Left ventricle myocardium superior (tissue), 1 donor: ENCODE measurements around the gene INSC. TPM values are rescaled to one million over a fixed set of nuclear protein-coding genes. Genes with fewer than 3 reads are reported as not detected.

Experiments
- ATAC-seq: fragments of 200-7000 bp; cut with Tn5 transposase; one replicate; pipeline ENCODE4 v1.9.1; 2020; ENCODE audit warnings: mild to moderate bottlenecking, moderate library complexity
- DNase-seq: peaks from one replicate; pipeline ENCODE4 v3.0.0-alpha.2; 2020
- intact Hi-C: fragments of 100-400 bp; cut with micrococcal nuclease; formaldehyde crosslinking; loops from one replicate; pipeline ENCODE4 v1.11.0; 2022
- total RNA-seq: library from RNA; stranded (reverse); fragmentation: NEBNext Ultra II Directional; extraction: Animal tissue kit (Norgen Biotek cat#: 25700); gene quantifications from one replicate; pipeline ENCODE4 v1.2.1, GENCODE V29; 2021
- donor health status: DM: no; HTN: yes; CAD: no; lungs with severe emphysema.

Gene INSC
- total RNA-seq, 1 donor from 2014 or later, result 0.40 TPM

GRCh38 chr11:15141381-15141780 lies 26.7 kb downstream of the INSC start:
- intact Hi-C loops, result no loop called here
- DNase-seq (no peak), ATAC-seq (no peak)

- DNase-seq (no peak), ATAC-seq (no peak)
- intact Hi-C loops, result no loop called here
Measured at GRCh38 chr11:15142838-15143237, 28.1 kb downstream of the INSC start.

- DNase-seq (no peak), ATAC-seq (no peak)
- intact Hi-C loops, result no loop called here
Measured at GRCh38 chr11:15143855-15144254, 29.1 kb downstream of the INSC start.

- no peak for ATAC-seq
- DNase-seq, result no peak
- intact Hi-C loops, result no loop called here
Measured at GRCh38 chr11:15144347-15144746, 29.6 kb downstream of the INSC start.

GRCh38 chr11:15145151-15145550 lies 30.4 kb downstream of the INSC start:
- intact Hi-C loops, result no loop called here
- ATAC-seq, result no peak
- no peak for DNase-seq

- ATAC-seq, result no peak
- no peak for DNase-seq
Measured at GRCh38 chr11:15145615-15146014, 30.9 kb downstream of the INSC start.

GRCh38 chr11:15146271-15147003 lies 31.7 kb downstream of the INSC start:
- ATAC-seq (peak; percentile 40), DNase-seq (no peak)
- intact Hi-C loops, result no loop called here

More at GRCh38 chr11:15145615-15146014, 30.9 kb downstream of the INSC start:
- intact Hi-C loops, result no loop called here

GRCh38 chr11:15148169-15148568 lies 33.4 kb downstream of the INSC start:
- intact Hi-C loops, result no loop called here
- DNase-seq (no peak), ATAC-seq (no peak)

- intact Hi-C loops, result no loop called here
- ATAC-seq (no peak), DNase-seq (no peak)
Measured at GRCh38 chr11:15149050-15149449, 34.3 kb downstream of the INSC start.

GRCh38 chr11:15150507-15150906 lies 35.8 kb downstream of the INSC start:
- DNase-seq, result no peak
- intact Hi-C loops, result no loop called here
- ATAC-seq, result no peak

GRCh38 chr11:15153231-15153630 lies 38.5 kb downstream of the INSC start:
- no peak for ATAC-seq
- DNase-seq, result no peak
- intact Hi-C loops, result no loop called here

GRCh38 chr11:15157181-15157580 lies 42.5 kb downstream of the INSC start:
- no peak for DNase-seq
- ATAC-seq, result no peak
- intact Hi-C loops, result no loop called here

- ATAC-seq (no peak), DNase-seq (no peak)
- intact Hi-C loops, result no loop called here
Measured at GRCh38 chr11:15157606-15158137, 42.9 kb downstream of the INSC start.

GRCh38 chr11:15158351-15159015 lies 43.8 kb downstream of the INSC start:
- ATAC-seq, result no peak
- intact Hi-C loops, result no loop called here
- DNase-seq, result no peak

GRCh38 chr11:15159085-15159484 lies 44.4 kb downstream of the INSC start:
- intact Hi-C loops, result no loop called here
- no peak for DNase-seq
- ATAC-seq, result no peak

- no peak for DNase-seq
- intact Hi-C loops, result no loop called here
- ATAC-seq, result no peak
Measured at GRCh38 chr11:15161790-15162189, 47.1 kb downstream of the INSC start.

GRCh38 chr11:15163136-15163535 lies 48.4 kb downstream of the INSC start:
- ATAC-seq, result no peak
- no peak for DNase-seq
- intact Hi-C loops, result no loop called here

- ATAC-seq, result no peak
- no peak for DNase-seq
- intact Hi-C loops, result no loop called here
Measured at GRCh38 chr11:15166204-15166603, 51.5 kb downstream of the INSC start.

- intact Hi-C loops, result no loop called here
Measured at GRCh38 chr11:15169815-15170551, 55.3 kb downstream of the INSC start.

GRCh38 chr11:15170698-15171097 lies 56.0 kb downstream of the INSC start:
- intact Hi-C loops, result no loop called here
- DNase-seq (no peak), ATAC-seq (no peak)

More at GRCh38 chr11:15169815-15170551, 55.3 kb downstream of the INSC start:
- ATAC-seq, result no peak
- DNase-seq, result no peak
